Fibroblast of gingiva (primary cell): ENCODE data around the gene HHEX.
A peak's percentile ranks its signal among the peaks of the same experiment; 100 is the strongest.

Experiments used
- DNase-seq: peaks from one replicate; pipeline ENCODE4 v3.0.0-alpha.2; 2011; ENCODE audit warnings: low read depth

The HHEX gene

GRCh38 chr10:92692697-92693533 is 3.2 kb downstream of the HHEX start:
- no peak for DNase-seq

GRCh38 chr10:92693534-92693893 is 3.8 kb downstream of the HHEX start:
- no peak for DNase-seq

- DNase-seq: peak; percentile 31
Observed at GRCh38 chr10:92695679-92696605, 6.2 kb downstream of the HHEX start.

GRCh38 chr10:92696606-92697383 is 7.0 kb downstream of the HHEX start:
- DNase-seq: no peak

- no peak for DNase-seq
Observed at GRCh38 chr10:92697663-92698511, 8.1 kb downstream of the HHEX start.

GRCh38 chr10:92699193-92699517 is 9.4 kb downstream of the HHEX start:
- DNase-seq: no peak

GRCh38 chr10:92699518-92700381 is 10.0 kb downstream of the HHEX start:
- peak; percentile 35 for DNase-seq

GRCh38 chr10:92702301-92702916 is 12.7 kb downstream of the HHEX start:
- no peak for DNase-seq

- DNase-seq: no peak
Observed at GRCh38 chr10:92712016-92712889, 22.5 kb downstream of the HHEX start.

GRCh38 chr10:92714152-92714845 is 24.5 kb downstream of the HHEX start:
- no peak for DNase-seq

- DNase-seq: no peak
Observed at GRCh38 chr10:92714872-92715271, 25.1 kb downstream of the HHEX start.

GRCh38 chr10:92719991-92720830 is 30.5 kb downstream of the HHEX start:
- no peak for DNase-seq

- no peak for DNase-seq
Observed at GRCh38 chr10:92720831-92721165, 31.0 kb downstream of the HHEX start.

- no peak for DNase-seq
Observed at GRCh38 chr10:92722349-92722748, 32.6 kb downstream of the HHEX start.

GRCh38 chr10:92727141-92727540 is 37.4 kb downstream of the HHEX start:
- no peak for DNase-seq

- no peak for DNase-seq
Observed at GRCh38 chr10:92727550-92727949, 37.8 kb downstream of the HHEX start.

GRCh38 chr10:92729886-92730285 is 40.1 kb downstream of the HHEX start:
- no peak for DNase-seq

- no peak for DNase-seq
Observed at GRCh38 chr10:92732958-92733357, 43.2 kb downstream of the HHEX start.
